GM18907 (cell line): ENCODE data around the gene BMAL1.

ENCODE experiments used
- ATAC-seq: cut with Tn5 transposase; IDR thresholded peaks from one replicate; pipeline ENCODE4 v1.9.1; 2021; ENCODE audit warnings: mild to moderate bottlenecking, moderate library complexity; ENCODE audit not compliant: unreplicated experiment

Gene BMAL1

DNA sequence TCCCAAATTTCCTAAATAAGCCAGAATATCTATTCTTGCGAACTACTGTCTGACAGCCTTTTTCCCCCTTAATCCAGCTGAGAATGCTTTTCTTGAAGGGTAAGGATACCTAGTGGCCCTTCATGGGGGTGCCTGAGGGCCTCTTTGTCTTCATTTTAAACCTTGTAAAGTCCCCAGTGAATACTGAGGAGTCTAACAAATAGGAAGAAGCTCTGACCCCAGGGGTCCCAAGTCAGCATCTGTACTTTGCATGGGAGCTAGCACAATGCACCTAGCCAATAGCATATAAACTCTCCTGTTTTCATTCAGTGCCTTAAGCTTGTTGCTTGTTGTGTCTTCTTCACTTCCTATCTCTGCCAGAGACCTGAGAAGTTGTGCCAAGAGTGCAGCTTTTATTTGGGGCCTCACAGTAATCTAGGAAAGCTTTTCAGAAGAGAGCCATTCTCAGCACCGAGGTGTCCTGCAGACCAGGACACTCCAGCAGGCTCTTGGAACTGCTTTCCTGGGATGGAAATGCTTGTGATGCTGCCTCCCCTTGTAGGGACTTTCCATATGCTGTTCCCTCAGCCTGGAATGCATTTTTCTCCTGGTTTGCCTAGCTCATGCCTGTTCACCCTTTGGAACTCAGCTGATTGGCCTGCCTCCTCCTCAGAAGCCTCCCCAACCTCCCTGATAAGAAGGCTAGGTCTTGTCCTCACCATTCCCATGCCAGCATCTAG lies 37.2 kb downstream of the BMAL1 start:
- no peak for ATAC-seq

DNA sequence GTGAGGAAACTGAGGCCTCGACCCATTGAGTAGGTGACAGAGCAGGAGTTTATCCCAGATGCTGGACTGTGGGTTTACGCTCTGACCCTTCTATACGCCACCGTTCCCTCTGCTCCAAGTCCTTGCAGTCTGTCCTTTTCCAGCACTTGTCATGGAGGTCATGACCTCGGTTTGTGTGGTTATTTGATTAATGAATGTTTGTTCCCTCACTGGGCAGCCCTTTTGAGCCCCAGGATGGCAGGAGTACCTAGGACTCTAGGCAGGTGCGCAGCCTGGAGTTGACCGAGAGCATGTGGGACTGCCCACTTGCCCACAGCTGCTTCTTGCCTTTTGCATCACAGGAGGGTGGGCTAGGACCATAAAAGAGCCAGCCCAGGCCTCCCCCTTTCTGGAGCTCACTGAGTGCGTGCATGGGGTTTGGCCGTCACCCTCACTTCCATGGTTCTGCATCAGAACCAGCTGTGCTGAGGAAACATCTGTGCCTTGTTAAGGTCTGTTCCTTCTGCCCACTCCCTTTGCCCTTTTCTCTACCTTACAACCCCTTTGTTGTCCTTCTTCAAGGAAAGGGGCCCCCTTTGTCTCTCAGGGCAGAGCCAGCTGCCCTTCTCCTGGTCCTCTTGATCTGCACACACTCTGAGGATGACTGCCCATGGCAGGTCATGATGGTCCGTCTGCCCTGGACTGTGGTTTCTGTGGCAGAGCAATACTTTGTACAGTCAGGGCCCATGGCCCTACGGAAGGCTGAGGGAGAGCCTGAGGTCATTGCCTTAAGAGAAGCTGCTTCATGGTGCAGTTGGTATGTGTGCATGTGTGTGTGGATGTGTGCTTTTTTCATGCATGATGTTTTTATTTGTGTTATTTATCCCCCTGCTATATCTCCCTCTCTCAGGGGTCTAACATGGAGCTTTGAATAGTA lies 38.2 kb downstream of the BMAL1 start:
- peak; percentile 28 for ATAC-seq

DNA sequence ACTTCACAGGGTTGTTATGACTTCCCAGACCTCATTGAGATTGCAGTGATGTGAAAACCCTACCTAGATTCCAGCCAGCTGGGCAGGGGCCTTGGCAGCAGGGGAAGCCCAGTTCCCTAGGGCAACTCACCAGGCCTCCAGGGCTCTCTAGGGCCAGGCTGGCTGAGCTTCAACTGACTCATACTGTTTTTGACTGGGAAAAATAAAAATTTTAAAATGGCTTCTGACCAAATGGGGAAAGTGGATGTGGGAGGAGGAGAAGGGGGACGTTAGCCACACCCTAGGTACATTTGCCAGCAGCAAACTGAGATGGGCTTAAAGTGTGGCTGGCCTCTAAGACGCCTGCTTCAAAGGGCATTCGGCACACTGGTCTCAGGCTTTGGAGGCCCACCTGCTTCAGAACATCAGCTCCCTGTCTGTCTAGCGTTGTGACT lies 39.0 kb downstream of the BMAL1 start:
- peak; percentile 65 for ATAC-seq

DNA sequence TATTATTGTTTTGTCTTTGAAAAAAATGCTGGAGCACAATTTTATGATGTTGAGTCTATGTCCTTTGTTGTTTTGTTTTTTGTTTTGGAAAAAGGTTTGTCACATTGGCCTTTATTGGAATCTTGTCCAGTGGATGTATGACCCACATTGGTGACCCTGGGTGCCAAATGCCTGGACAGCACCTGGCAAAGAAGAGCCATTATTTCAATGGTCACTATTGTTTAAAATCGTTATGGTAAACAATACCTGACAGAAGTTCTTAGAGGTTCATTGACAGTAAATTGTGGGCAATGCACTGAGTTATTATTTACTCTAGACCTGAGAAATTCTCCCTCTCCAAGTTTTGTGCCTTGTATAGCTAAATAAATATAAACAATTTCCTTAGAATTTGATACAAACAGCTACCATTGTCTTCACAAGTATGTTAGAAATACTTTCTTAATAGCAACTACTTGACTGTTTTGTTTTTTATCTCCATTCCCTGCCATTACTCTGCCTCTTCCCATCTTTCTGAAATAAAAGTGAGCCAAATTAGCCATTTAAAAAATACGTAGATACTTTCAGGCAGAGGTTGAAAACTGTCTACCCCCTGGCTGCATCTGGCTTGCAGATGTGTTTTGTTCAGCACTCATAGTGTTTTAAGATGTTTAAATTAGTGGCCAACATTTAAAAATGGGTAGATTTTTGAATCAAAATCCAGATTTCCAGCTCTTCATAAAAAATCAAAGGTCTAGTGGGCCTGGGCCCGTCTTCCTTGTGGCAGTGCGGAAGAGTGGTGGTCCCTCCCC lies 39.9 kb downstream of the BMAL1 start:
- no peak for ATAC-seq

DNA sequence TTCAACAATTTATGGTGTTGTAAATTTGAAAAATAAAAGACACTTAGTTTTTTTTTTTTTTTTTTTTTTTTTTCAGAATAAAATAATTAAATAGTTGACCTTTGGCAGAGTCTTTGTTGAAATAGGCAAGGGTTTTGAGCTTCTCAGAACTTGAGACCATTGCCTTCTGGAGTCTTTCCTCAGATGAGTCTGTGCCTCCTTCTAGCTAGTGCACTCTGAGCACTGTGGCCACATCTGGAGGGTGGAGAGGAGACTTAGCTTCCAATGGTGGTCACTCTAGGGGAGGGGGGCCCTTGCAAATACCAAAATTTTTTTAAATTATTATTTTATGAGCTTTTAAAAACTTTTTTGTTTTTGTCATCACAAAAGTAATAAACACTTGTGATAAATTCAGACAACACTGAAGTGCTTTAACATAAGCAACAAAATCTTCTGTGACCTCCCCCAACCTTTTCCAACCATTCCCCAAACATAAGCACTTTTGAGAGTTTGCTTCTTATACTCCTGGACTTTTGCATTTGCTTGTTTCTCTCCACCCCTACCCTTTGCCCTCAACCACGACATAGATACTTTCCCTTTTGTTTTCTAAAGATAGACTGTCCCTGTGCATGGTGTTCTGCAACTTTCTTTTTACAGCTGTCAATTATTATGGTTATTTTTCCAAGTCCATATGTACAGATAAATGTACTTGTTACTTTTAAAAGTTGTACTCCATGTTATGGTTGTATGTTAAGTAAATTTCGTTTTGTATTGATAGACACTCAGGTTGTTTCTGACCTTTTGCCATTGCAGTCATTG lies 41.1 kb downstream of the BMAL1 start:
- ATAC-seq, result peak; percentile 61

DNA sequence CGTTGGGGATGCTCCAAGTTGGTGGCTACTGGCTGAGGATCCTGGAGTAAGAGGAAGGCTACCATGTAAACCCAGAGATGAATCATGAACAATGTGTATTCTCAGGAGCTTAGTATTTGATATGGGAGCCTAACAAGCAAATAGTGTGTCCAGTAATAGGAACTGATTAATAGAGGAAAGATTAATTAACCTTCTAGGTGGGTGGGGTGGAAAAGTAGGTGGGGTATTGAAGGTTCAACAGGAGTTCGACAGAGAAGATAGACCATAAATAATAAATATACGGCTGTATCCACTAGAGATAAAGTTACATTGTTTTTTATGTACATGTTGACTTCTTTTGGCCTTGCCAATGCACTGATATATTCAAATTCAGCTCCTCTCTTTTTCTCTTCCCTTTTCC lies 43.1 kb downstream of the BMAL1 start:
- ATAC-seq, result no peak

DNA sequence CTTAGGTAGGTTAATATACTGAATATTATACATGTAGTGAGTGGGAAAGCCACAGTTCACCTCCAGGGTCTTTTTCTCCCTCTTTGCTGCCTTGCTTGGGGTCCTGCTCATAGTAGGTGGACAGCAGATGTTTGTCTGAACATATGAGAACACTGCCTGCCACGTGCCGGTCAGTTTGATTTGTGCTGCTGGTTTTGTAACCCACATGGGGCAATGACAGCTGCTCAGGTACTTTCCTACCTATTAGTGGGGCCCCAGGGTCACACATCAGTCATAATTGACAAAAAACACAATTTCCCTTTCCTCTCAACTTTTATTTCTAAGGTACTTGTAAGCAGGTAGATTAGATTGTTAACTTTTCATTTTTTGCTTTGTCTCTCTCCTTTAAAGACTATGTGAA lies 43.8 kb downstream of the BMAL1 start:
- no peak for ATAC-seq

DNA sequence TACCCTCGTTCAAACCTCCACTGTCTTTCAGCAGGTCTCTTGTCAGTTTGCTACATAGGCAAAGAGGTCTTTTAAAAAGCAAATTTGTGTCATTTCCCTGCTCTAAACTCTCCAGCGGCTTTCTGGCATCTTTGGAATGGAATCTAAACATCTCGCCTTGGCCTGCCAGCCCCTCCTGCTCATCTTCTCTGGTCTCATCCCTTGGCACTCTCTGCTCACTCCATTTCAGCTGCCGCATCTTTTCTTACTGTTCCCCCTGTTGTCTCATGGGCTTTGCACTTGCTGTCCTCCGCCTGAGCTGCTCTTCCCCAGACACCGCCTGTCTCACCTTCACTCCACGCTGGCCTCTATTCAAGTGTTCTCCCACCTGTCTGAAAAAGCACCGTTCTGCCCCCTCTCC lies 46.6 kb downstream of the BMAL1 start:
- ATAC-seq, result no peak

DNA sequence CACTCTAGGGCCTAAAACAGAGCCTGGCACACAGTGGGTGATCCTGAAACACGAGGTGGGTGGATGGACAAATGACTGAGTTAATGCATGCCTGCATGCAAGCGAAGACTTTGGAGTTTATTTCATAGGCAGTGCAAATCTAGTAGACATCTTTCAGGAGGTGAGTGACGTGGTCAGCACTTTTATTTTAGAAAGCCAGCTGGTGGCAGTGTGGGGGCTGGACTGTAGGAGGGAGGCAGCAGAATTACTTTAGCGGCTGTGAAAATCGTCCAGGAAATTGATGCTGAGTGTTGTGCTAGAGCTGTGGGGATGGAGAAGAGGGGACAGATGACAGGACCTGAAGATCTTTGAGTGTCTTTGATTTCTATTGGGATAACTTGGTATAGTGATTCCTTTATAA lies 47.1 kb downstream of the BMAL1 start:
- ATAC-seq, result no peak

DNA sequence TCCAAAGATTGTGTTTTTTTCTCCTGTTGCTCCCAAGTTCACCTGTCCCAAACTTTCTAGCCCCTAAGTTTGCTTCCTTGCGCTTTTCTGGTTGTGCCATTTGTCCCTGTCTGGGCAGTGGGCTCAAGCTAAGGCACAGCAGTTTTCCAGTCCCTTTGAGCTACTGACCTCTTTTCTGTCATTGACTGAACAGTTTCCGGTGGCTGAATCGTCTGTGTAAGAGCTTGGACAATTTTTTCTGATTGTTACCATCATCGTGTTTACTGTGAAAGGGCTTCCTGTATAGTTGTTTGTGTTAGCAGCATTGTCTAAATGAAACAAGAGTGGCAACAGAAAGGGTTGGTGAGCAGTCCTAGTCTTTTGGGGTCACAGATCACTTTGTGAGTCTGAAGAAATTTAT lies 49.8 kb downstream of the BMAL1 start:
- ATAC-seq, result no peak

DNA sequence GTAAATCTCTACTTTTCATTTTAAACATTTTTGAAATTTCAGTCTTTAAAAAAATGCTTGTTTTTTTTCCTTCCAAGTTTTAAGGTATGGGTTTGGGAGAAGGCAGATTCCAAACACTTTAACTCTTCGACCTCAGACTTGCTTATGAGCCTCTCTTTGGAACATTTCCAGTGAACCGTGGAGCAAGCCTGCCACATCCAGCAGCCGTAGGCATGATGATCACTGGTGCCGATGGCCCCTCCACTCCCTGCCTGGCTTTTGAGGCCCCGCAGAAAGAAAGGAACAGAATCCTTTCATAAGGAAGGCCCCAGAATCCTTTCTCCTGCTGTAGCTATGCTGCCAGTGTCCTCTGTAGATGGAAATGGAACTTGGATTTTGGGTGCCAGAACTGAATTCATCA lies 50.7 kb downstream of the BMAL1 start:
- no peak for ATAC-seq

DNA sequence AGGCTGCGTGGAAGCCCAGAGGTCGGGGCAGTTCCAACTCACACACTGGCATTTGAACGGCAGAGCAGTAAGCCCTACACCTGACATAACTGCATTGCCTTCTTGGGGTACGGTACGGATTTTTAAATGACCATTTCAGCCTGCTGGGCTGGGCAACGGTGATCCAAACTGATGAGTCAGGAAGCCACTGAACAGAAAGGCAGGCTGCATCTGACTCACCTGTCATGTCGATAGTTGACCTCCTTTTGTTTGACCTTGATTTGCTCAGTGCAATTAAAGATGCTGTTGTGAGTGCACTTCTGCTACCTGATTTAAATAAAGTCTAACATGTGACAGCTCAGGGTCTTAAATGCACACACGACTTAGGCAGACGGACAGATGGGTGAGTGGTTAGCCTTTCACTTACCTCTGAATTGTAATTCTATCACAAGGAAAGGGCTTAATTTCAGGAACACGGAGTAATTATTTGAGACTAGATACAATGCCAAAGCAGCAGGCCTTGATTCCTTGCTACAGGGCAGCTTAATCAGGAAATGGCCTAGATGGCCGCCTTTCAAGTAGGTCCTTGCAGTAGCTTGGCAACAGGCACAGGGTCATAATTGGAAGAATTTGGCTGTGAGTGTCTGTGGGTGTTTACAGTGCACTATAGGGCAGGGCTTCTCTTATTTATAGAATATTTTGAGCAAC lies 52.2 kb downstream of the BMAL1 start:
- ATAC-seq, result no peak

DNA sequence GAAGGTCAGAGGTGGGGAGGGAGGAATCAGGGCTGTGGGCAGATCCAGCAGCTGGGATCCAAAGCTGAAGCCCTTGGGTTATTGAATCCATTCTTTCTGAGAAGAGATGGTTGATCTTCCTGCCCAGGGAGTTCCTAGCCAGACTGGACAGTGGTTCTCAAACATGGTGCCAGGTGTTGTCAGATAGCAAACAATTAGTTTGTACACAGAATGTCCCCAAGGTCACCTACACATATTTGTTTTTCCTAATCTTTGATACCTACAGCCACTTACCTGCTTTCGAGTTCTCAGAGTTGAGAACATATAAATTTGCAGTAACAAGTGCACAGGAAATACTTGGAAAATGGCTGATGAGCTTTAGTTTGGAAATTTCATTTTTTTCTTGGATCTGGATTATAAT lies 54.5 kb downstream of the BMAL1 start:
- ATAC-seq, result no peak

DNA sequence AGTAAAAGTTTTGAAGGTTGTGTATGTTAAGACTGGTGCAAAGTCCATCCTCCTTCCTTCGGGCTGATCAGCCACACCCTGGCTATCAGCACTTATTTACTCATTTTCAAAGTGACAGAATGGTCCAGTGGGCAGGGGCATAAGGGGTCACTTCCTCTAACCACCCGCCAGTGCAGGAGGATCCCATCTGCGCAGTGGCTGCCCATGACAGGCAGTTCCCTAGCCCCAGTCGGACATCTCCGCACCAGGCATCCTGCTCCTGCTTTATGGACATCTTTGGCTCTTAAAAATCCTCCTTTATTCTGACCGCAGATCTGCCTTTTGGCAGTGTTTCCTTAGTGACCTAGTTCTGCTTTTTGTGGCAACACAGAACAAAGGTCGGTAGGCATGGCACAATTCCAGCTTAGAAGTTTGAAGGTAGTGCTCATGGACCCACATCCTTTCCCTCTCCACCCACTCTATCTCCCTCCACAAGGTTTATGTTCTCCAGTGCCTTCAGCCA lies 55.9 kb downstream of the BMAL1 start:
- peak; percentile 56 for ATAC-seq

DNA sequence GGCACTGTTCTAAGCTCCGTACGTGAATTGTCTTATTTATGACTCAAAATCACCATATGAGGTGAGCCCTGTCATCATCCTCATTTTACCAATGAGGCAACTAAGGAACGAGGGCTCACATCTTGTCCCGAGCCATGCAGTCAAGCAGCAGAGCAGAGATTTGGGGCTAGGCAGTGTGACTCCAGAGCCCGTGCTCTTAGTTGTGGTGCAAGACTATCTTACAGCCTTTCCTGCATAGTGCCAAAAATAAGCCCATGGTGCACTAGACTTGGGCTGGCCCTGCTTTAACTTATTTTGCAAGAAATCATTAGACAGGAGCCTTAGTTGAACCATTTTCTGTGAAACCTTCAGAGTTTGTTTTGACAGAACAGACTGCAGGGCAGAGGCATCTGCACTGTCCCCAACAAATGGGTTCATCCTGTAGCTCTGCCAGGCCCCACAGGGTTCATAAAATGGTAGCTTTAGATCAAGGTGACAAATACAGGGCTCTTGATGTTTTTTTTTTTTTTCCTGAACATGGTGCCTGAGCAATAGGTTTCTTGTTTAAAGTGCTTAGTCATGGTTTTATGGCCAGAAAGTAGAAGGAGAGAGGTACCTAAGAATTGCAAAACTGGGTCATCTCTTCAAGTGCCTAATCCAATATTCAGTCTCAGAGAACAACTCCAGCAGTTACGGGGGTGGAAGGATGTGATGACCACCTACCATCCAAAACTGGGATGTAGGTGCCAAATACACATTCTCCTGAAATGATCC lies 56.6 kb downstream of the BMAL1 start:
- ATAC-seq, result peak; percentile 1

DNA sequence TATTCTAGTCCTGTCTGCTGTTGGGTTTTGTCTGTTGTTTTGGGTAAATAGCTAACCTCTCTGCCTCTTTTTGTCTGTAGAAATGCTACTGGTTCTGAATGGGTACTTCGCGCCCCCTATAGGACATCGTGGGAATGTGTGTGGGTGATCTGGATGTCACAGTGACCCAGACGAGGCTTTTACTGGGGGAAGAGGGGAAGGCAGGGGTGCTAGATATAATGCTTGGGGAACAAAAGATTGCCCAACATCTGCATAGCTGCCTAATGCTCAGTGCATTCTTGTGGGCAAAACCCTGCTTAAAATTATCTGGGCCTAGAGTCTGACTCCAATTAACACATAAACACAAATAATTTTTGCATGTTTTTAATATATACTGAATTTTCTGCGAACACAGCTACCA lies 57.7 kb downstream of the BMAL1 start:
- ATAC-seq, result peak; percentile 44

DNA sequence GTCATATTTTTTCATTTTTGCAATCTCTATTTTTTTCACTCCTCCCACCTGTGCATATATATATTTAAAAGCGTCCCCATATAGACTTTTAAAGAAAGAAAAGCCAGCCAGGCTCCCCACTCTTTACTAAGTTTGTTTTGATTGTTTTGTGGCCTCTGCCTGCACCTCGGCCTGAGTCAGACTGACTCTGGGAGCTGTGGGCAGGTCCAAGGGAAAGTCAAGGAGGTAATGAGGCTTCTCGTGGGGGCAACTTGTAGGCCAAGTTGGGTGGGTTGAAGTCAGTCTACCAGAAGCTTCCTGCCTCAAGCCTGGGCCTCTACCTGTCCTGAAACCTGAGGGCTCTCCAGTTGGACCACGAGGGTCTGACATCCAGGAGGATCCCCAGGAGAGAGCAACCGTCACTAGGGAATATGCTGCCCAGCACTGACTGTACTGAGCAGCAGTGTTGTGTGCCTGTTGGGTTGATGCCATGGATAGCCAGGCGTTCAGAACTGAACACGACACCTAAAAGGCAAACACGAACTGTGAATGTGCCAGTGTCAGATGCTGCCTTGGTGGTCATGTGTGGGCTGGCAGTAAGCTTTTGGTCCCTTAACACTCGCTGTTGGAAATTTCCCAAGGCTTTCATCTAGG lies 58.8 kb downstream of the BMAL1 start:
- ATAC-seq, result no peak

DNA sequence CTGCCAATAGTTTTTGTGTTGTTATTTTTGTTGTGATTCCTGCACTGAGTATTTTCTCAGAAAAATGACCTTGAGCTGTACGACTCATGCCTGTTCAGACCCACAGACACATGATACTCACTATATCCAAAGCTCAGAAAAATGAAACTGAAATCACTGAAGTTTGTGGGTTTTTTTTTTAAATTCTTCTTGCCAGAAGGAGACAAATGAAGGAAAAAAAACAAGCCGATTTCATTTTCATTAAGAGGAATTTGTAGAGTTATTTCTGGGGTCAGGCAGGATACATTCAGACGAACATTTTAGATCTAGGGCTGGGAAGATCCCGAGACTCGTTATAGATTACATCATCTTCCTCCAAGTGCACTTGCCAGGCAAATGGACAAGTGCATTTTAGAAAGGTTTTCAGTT lies 60.4 kb downstream of the BMAL1 start:
- no peak for ATAC-seq
